Mesenchymal stem cell (in vitro differentiated cells and primary cell): ENCODE data around the gene KRT8.
"Not testable (repeated sequence)": the region's sequence is repeated elsewhere in the genome, so short reads cannot be mapped to it uniquely, and the experiment has no call there.

Experiments
- DNase-seq: peaks from one replicate; pipeline ENCODE4 v3.0.0-alpha.2; 2013
- H2AFZ ChIP-seq: one replicate; pipeline ENCODE4 v1.6.1; 2013; ENCODE audit warnings: low read depth, mild to moderate bottlenecking, control low read depth, inconsistent platforms, low read length, moderate library complexity
- H2AK5ac ChIP-seq: 2 replicates; pipeline ENCODE4 v1.6.1; 2013; ENCODE audit warnings: low read length, moderate library complexity, mild to moderate bottlenecking, inconsistent platforms; ENCODE audit not compliant: severe bottlenecking
- H2BK120ac ChIP-seq: one replicate; pipeline ENCODE4 v1.6.1; 2013; ENCODE audit warnings: low read depth, mild to moderate bottlenecking, inconsistent platforms, low read length, moderate library complexity
- H2BK12ac ChIP-seq, 2 experiments: one replicate each; pipeline ENCODE4 v1.6.1; 2013; ENCODE audit warnings: inconsistent platforms in 2 of 2, low read length in 2 of 2, mild to moderate bottlenecking in 2 of 2, moderate library complexity in 2 of 2, control low read depth in 1 of 2
- H2BK15ac ChIP-seq: one replicate; pipeline ENCODE4 v1.6.1; 2013; ENCODE audit warnings: mild to moderate bottlenecking, low read depth, inconsistent platforms; ENCODE audit not compliant: poor library complexity, severe bottlenecking
- H2BK5ac ChIP-seq: 2 replicates; pipeline ENCODE4 v1.6.1; 2013; ENCODE audit warnings: low read depth, mild to moderate bottlenecking, low read length, control low read depth, inconsistent platforms; ENCODE audit not compliant: poor library complexity, severe bottlenecking
- H3K14ac ChIP-seq, 2 experiments: one replicate each; pipeline ENCODE4 v1.6.1; 2013; ENCODE audit warnings: inconsistent platforms in 2 of 2, low read length in 2 of 2, control low read depth in 1 of 2, mild to moderate bottlenecking in 1 of 2, moderate library complexity in 1 of 2
- H3K18ac ChIP-seq, 2 experiments: one replicate each; pipeline ENCODE4 v1.6.1; 2013; ENCODE audit warnings: inconsistent platforms in 2 of 2, low read length in 2 of 2, control low read depth in 1 of 2, low read depth in 1 of 2, mild to moderate bottlenecking in 1 of 2
- H3K23ac ChIP-seq, 2 experiments: one replicate each; pipeline ENCODE4 v1.6.1; 2013; ENCODE audit warnings: inconsistent platforms in 2 of 2, low read length in 2 of 2, mild to moderate bottlenecking in 2 of 2, moderate library complexity in 2 of 2, control low read depth in 1 of 2
- H3K27ac ChIP-seq: 2 replicates; pipeline ENCODE4 v1.5.1; 2013; ENCODE audit warnings: mild to moderate bottlenecking, moderate library complexity, low read length, control low read depth, inconsistent platforms; ENCODE audit not compliant: poor library complexity, severe bottlenecking
- H3K27me3 ChIP-seq, 2 experiments: 2 replicates each; pipeline versions ENCODE4 v1.6.1 to v1.7.0; 2013; ENCODE audit warnings: low read length in 2 of 2, mild to moderate bottlenecking in 2 of 2, moderate library complexity in 2 of 2, control low read depth in 1 of 2, inconsistent platforms in 1 of 2; ENCODE audit not compliant: control insufficient read depth in 1 of 2, insufficient read depth in 1 of 2
- H3K36me3 ChIP-seq, 2 experiments: 2 replicates each; pipeline versions ENCODE4 v1.6.1 to v1.7.0; 2013; ENCODE audit warnings: low read length in 2 of 2, control low read depth in 1 of 2, inconsistent platforms in 1 of 2, low read depth in 1 of 2, mild to moderate bottlenecking in 1 of 2; ENCODE audit not compliant: insufficient read depth in 2 of 2, control insufficient read depth in 1 of 2
- H3K4ac ChIP-seq, 2 experiments: one replicate each; pipeline ENCODE4 v1.6.1; 2013; ENCODE audit warnings: inconsistent platforms in 2 of 2, low read length in 2 of 2, mild to moderate bottlenecking in 2 of 2, moderate library complexity in 2 of 2, control low read depth in 1 of 2, low read depth in 1 of 2
- H3K4me1 ChIP-seq: 2 replicates; pipeline ENCODE4 v1.6.1; 2013; ENCODE audit warnings: low read depth, low read length, control low read depth; ENCODE audit not compliant: control insufficient read depth, insufficient read depth
- H3K4me2 ChIP-seq: 2 replicates; pipeline ENCODE4 v1.6.1; 2013; ENCODE audit warnings: low read length, mild to moderate bottlenecking, inconsistent platforms; ENCODE audit not compliant: poor library complexity, severe bottlenecking
- H3K4me3 ChIP-seq, 2 experiments: 2 replicates each; pipeline versions ENCODE4 v1.5.1 to v1.7.0; 2013; ENCODE audit warnings: low read length in 2 of 2, mild to moderate bottlenecking in 2 of 2, control low read depth in 1 of 2, low read depth in 1 of 2; ENCODE audit not compliant: insufficient read depth in 1 of 2
- H3K79me1 ChIP-seq: replicated peaks from 2 replicates; pipeline ENCODE4 v1.6.1; 2013; ENCODE audit warnings: mild to moderate bottlenecking, control low read depth, low read length, inconsistent platforms; ENCODE audit not compliant: poor library complexity, severe bottlenecking
- H3K9ac ChIP-seq: 2 replicates; pipeline ENCODE4 v1.7.0; 2013; ENCODE audit warnings: mild to moderate bottlenecking, low read length, moderate library complexity
- H3K9me3 ChIP-seq: 2 replicates; pipeline ENCODE4 v1.7.0; 2013; ENCODE audit warnings: mild to moderate bottlenecking, low read length; ENCODE audit not compliant: control insufficient read depth
- H4K8ac ChIP-seq: one replicate; pipeline ENCODE4 v1.6.1; 2013; ENCODE audit warnings: inconsistent platforms, mild to moderate bottlenecking, low read length, moderate library complexity
- H4K91ac ChIP-seq: one replicate; pipeline ENCODE4 v1.6.1; 2013; ENCODE audit warnings: mild to moderate bottlenecking, low read length, inconsistent platforms
- WGBS: methylation state at CpG from one replicate; pipeline ENCODE4 v1.1.7; 2013; ENCODE audit warnings: mixed read lengths; 5-methylcytosine and 5-hydroxymethylcytosine counted together

Gene KRT8

GRCh38 chr12:52856077-52856476, 48.8 kb downstream of the KRT8 start:
- H3K4ac ChIP-seq, H2BK5ac ChIP-seq, H3K79me1 ChIP-seq, H3K4me2 ChIP-seq, H4K8ac ChIP-seq, H3K4me1 ChIP-seq, H2BK120ac ChIP-seq, H2AK5ac ChIP-seq, H3K23ac ChIP-seq, H4K91ac ChIP-seq, H3K18ac ChIP-seq, H3K14ac ChIP-seq, H3K36me3 ChIP-seq, DNase-seq, H2BK12ac ChIP-seq, H3K4me3 ChIP-seq, H3K9ac ChIP-seq, H2AFZ ChIP-seq, H2BK15ac ChIP-seq, H3K27ac ChIP-seq, H3K9me3 ChIP-seq: not testable (repeated sequence)
- H3K27me3 ChIP-seq: peaks cover 27 to 37% of the 10 kb centered on the region in 2 experiments
- WGBS: 86% methylated on average over 1 of the region's 2 CpGs

- Histone ChIP-seq H3K27ac (no peak overlapping the region), H2BK12ac (no peak overlapping the region), H3K23ac (no peak overlapping the region), H3K36me3 (no peaks in the 10 kb centered on the region), H3K14ac (no peak overlapping the region), H2BK15ac (no peak overlapping the region), H4K8ac (no peak overlapping the region), H3K4me3 (no peak overlapping the region), H3K4ac (no peak overlapping the region), H2AK5ac (no peak overlapping the region), H3K4me2 (no peak overlapping the region), H2BK120ac (no peak overlapping the region), H4K91ac (no peak overlapping the region), H3K79me1 (no peaks in the 10 kb centered on the region), H2AFZ (no peak overlapping the region), H3K18ac (no peak overlapping the region), H3K9me3 (no peaks in the 10 kb centered on the region), H3K9ac (no peak overlapping the region), H3K27me3 (peaks cover 39 to 63% of the 10 kb centered on the region in 2 experiments), H2BK5ac (no peak overlapping the region), H3K4me1 (peaks cover 2% of the 10 kb centered on the region)
- no peak for DNase-seq
These were observed 53.1 kb downstream of the KRT8 start for GRCh38 chr12:52851787-52852186.

- Histone ChIP-seq H3K18ac (no peak overlapping the region), H3K9me3 (no peaks in the 10 kb centered on the region), H3K23ac (peak overlapping the region in 1 of 2 experiments; percentile 71), H2AFZ (no peak overlapping the region), H4K91ac (no peak overlapping the region), H4K8ac (no peak overlapping the region), H3K27ac (no peak overlapping the region), H2BK15ac (no peak overlapping the region), H2BK120ac (no peak overlapping the region), H3K4me3 (no peak overlapping the region), H3K27me3 (peaks cover 46 to 70% of the 10 kb centered on the region in 2 experiments), H2BK5ac (no peak overlapping the region), H2AK5ac (no peak overlapping the region), H3K4ac (no peak overlapping the region), H2BK12ac (no peak overlapping the region), H3K79me1 (no peaks in the 10 kb centered on the region), H3K36me3 (no peaks in the 10 kb centered on the region), H3K9ac (no peak overlapping the region), H3K14ac (no peak overlapping the region), H3K4me1 (peaks cover 2% of the 10 kb centered on the region), H3K4me2 (no peak overlapping the region)
- WGBS: 88% methylated on average over 5 of the region's 5 CpGs
- no peak for DNase-seq
These were observed 54.2 kb downstream of the KRT8 start for GRCh38 chr12:52850681-52851080.

- H3K36me3 ChIP-seq: no peaks in the 10 kb centered on the region
- WGBS: 96% methylated on average over 5 of the region's 6 CpGs
These were observed 55.4 kb downstream of the KRT8 start for GRCh38 chr12:52849511-52849910.

More at GRCh38 chr12:52849511-52849910, 55.4 kb downstream of the KRT8 start:
- Histone ChIP-seq H2BK120ac (no peak overlapping the region), H3K9ac (no peak overlapping the region), H2AFZ (no peak overlapping the region), H3K18ac (no peak overlapping the region), H2BK5ac (no peak overlapping the region), H2BK15ac (no peak overlapping the region), H3K4ac (no peak overlapping the region), H3K79me1 (no peaks in the 10 kb centered on the region), H3K4me1 (peaks cover 2% of the 10 kb centered on the region), H4K8ac (no peak overlapping the region), H3K23ac (no peak overlapping the region), H3K27ac (no peak overlapping the region), H3K27me3 (peaks cover 46 to 72% of the 10 kb centered on the region in 2 experiments), H3K4me2 (no peak overlapping the region), H4K91ac (no peak overlapping the region), H2BK12ac (no peak overlapping the region), H2AK5ac (no peak overlapping the region), H3K4me3 (no peak overlapping the region), H3K14ac (no peak overlapping the region), H3K9me3 (no peaks in the 10 kb centered on the region)
- no peak for DNase-seq
